Measurements from ENCODE around the gene ASIC5.

- TF ChIP-seq POLR2A (IDR thresholded peaks at IDR 0.05) (no peak), POLR2AphosphoS5 (IDR thresholded peaks at IDR 0.05) (no peak)
Observed at GRCh38 chr4:155885666-155886065, 19.6 kb upstream of the ASIC5 start.
